Lower leg skin (tissue), 3 donors: ENCODE results near the gene PRR14.

Source experiments
- CTCF ChIP-seq, 3 donors: fragments of 450-650 bp; IDR thresholded peaks; one replicate each; pipeline ENCODE4 v1.5.1; 2016; ENCODE audit warnings: antibody characterized with exemption in 3 of 3, mild to moderate bottlenecking in 3 of 3, moderate library complexity in 2 of 3
- POLR2A ChIP-seq, 2 donors: fragments of 450-650 bp; IDR thresholded peaks; one replicate each; pipeline ENCODE4 v1.6.1; 2016 to 2017; ENCODE audit warnings: antibody characterized with exemption in 2 of 2, mild to moderate bottlenecking in 1 of 2, moderate library complexity in 1 of 2

GRCh38 chr16:30662449-30662848 is 11.7 kb downstream of the PRR14 start:
- TF ChIP-seq CTCF (IDR thresholded peaks at IDR 0.05), result no peak
- no peak for TF ChIP-seq POLR2A (IDR thresholded peaks at IDR 0.05)
